ENCODE results near the gene SIM2.

SIM2 gene

DNA sequence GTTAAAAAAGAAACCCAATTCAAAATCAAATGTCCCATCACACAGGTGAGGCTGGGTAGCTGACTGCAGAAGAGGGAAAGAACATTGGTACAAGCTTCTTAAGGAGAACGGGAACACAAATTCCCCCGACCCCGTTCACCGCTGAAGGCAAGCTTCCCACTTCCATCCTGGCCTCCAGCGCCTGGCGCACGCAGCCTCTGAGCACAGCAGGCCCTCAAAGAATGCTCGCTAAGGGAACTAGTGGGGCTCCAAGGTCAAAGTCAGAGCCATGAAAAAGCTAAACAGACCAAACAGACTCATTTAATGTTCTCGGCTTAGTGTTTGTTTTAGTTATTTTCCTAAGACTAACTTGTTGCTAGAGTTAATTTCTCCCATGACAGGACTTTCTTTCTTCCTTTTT, 63.7 kb downstream of the SIM2 start:
- DNase-seq (ENCODE audit: low read depth in 1 of 2, low spot score in 1 of 2): no peak

DNA sequence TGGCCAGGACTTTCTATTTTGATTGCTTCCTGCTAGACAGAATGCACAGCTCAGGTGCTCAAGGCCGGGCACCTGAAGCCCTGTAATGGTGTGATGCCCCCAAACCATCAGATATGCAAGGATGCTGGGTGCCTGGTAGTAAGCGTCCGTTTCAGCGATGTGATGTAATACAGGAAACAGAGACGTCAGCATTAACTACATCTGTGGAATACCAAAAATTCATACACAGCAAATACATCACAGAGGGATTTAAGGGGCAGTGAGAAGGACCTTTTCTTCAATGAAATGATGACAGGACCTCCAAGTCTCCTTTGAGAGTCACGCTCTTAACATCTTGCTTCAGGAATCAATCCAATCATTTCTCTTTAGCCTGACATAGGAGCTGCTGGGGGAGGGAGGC, 64.4 kb downstream of the SIM2 start:
- DNase-seq (ENCODE audit: low read depth in 1 of 2, low spot score in 1 of 2): no peak

DNA sequence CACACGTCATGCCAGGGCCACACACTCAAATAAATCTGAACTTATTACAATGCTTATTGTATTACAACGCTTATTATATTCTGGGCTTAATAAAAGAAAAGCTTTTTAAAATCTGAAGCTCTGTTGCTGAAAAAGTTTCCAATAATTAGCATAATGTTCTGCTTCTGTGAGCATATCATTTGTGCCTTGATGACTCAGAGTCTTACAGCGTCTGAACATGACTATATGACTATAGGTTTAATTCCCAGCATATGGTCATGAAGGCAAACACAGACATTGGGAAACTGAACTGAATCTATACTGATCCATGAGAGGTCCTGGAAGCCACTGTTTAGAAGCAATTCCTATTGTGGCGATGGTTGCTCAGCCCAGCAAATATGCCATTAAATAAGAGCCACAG, 66.3 kb downstream of the SIM2 start:
- DNase-seq (ENCODE audit: low read depth in 1 of 2, low spot score in 1 of 2): no peak

DNA sequence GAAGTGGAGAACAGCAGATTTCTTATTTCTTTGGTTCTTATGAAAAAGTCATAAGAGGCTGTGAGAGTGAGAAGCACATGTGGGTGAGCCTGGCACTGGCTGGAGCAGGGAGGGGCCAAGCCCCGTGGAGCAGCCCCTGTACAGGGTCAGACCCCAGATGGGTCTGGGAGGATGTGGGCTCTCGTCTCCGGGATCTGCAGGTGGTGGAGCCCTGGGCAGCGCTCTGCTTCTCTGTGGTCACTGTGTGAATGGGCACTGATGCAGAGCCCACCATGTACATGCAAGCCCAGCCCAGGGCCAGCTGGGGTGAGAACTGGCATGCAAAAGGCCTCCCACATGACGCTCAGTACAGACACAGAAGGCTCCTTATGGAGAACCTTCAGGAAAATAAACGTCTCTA, 67.6 kb downstream of the SIM2 start:
- DNase-seq (ENCODE audit: low read depth in 1 of 2, low spot score in 1 of 2): no peak

DNA sequence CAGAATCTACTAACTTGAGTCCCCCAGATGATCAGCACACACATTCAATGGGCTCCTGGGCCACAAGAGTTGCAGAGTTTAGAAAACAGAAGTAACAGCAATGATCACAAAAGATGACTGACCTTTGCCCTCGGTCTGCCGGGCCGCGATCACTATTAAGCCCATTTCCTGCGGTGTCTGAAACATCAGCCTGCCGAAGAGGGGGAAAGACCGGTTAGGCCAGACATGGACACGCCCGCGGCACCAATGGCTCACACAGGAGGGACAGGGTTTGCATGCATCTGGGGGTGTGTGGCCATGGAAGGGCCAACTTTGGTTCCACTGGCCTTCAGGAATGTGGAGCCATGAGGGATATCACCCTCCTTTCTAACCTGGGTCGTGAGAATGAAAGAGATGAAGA, 68.2 kb downstream of the SIM2 start:
- DNase-seq (ENCODE audit: low read depth in 1 of 2, low spot score in 1 of 2): no peak

DNA sequence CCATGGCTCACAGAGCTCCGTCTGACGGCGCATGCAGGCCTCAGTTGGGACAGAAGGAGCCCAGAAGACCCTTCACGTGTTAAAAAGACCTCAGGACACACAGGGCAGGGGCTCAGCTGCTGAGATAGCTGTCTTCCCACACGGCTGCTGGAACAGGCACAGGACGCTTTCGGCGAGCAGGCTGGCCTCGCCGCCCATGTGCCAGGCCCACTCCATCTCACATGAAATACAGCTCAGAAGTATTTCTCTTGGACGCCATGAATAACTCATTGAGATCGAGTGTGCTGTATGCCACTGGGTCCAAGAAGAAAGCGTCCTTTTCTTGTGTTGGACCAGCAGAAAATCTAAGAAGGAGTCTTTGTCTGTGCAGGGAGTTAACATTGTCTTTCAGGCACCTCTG, 69.6 kb downstream of the SIM2 start:
- DNase-seq (ENCODE audit: low read depth in 1 of 2, low spot score in 1 of 2): no peak

DNA sequence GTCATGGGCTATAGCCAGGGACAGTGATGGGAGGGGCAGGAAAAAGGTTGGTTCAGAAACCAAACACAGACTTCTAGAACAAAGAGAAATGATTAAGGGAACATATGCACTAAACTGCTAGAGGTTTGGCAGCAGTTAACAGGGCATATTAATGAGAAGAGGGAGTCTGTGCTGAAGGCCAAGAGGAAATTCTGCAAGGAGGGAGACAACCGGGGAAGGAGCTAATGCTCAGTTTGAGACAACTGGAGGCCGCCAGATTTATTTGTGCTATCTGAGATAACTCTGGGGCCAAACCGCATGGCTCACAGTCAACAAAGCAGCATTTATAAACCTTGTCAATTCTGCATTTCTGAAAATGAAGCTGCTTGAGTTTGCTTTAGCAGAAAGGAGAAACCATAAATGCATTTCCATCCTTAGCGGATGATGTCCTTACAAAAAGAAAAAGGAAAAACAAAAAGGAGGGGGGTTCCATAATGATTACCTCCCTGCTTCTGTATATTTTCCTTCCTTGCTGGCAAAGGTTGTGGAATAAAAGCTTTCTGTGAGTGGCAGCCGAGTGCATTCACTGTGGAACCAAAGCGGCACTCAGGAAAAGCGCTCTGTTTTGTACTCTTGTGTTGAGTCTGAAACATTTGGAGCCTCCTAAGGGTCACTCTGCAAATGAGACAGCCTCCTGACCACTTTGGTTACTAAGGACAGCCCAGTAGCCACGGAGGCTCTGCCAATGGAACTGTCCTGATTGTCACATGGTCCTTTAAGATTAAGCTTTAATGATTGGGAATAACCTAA, 70.3 kb downstream of the SIM2 start:
- DNase-seq (ENCODE audit: low read depth in 1 of 2, low spot score in 1 of 2): no peak

DNA sequence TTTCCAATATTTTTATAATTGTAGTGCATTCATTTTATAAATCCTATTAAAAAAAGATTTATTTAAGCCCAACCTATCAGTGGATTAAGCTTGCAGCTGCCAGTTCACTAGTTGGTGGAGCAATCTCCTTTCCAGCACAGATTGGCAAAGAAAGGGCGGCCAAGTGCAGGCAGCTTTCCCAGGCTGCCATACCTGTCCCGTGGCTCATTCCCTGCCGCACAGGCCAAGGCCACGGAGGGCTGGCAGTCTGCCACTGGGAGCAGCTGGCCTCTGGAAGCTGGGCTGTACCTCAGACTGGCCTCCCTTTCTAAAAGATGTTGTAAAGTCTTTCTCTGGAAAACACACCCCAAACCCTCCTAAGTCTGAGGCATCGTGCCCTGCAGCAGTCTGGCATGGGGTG, 74.2 kb downstream of the SIM2 start:
- no peak for DNase-seq (ENCODE audit: low read depth in 1 of 2, low spot score in 1 of 2)

DNA sequence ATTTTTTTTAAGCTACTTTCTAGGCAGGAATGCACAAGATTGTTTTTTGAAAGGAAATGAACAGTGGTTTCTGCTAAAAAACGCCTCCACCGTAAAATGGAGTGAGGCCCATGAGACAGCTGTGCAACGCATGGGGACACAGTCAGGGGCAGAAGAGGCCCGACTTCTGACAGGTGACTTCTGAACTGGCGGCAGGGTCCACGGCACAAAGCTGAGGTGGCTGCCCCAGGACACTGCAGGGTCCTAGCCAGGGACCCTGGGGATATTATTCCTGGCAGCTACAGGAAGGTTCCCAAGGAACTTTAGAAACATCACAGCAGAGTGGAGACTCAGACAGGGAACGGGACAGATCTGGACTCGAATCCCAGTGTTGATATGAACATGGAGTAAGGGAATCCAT, 75.1 kb downstream of the SIM2 start:
- no peak for DNase-seq (ENCODE audit: low read depth in 1 of 2, low spot score in 1 of 2)

DNA sequence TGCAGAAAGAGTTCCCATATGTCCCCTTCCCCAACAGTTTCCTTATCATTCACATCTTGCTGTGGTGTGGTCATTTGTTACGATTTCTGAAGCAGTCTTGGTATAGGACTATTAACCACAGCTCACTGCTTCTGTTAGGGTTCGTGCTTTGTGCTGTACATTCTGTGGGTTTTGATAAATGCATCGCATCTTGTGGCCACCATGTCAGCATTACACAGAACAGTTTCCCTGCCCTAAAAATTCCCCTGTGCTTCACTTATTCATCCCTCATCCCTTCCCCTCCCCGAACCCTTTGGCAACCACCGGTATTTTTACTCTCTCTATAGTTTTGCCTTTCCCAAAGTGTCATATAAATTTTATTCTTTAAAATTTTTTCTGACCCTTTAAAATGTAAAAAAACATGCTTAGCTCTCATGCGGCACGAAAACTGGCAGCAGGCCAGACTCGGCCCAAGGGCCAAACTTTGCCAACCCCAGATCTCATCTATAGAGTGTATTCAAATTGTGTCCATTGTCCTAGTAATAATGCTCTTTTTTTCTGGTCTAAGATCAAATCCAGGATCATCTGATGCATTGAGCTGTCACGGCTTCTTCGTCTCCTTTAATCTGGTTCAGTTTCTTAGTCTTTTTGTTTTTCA, 78.2 kb downstream of the SIM2 start:
- no peak for DNase-seq (ENCODE audit: low read depth in 1 of 2, low spot score in 1 of 2)

DNA sequence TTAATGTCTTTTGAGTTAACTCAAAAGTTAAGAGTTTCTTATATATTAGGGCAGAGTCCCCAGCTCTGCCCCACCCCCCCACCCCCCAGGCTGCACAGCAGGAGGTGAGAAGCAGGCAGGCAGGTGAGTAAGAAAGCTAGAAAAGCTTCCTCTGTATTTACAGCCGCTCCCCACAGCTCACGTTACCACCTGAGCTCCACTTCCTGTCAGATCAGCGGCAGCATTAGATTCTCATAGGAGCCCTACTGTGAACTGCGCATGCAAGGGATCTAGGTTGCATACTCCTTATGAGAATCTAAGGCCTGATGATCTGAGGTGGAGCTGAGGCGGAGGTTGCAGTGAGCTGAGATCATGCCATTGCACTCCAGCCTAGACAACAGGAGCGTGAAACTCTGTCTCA, 81.9 kb downstream of the SIM2 start:
- no peak for DNase-seq (ENCODE audit: low read depth in 1 of 2, low spot score in 1 of 2)

DNA sequence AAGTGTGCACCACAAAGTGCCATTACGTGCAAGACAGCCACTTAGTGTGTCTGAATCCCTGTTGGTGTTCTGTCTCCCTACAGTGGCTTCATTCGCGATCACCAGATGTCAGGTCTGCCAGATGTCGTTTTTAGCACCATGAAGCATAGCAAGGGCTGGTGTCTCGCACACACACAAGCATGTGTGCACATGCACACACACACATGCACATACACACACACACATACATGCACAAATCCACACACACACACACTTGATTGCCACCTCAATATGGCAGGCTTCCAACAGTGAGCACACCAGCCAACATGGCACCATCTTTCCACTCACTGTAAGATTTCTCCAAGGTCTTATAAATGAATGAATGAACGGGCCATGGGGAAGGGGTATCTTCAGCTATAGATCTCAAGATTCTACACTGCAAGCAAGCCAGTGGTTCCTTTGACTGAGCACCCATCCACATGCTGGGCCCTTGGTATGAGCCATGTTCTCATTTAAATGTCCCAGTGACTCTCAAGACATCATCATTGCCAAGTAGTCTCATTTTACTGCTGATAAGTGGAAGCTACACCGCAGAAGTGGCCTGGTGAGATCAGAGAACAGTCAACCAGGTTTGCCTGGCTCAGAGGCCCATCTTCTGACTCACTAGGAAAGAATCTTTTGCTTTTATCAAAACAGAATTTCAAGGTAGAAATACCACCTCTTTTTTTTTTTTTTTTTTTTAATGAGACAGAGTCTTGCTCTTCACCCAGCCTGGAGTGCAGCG, 84.9 kb downstream of the SIM2 start:
- no peak for DNase-seq (ENCODE audit: low read depth in 1 of 2, low spot score in 1 of 2)

DNA sequence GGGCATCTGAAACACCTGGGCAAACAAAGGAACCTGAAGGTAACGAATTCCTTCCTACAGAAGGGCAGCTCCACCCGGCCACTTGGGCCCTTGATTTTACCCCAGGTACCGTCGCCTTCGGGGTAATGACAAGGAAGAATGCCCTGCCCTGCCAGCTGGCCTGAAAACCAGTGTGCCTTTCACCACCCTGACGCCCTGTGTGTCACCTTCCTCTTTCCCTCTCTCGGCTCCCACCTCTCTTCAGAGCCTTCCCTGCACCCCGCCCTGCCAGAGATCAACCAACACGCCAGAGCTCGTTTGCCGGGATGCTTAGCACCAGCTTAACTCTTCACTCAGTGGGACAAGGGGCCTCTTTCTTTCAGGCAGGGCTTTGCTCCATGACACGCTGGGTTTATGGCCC, 86.0 kb downstream of the SIM2 start:
- DNase-seq (ENCODE audit: low read depth in 1 of 2, low spot score in 1 of 2): no peak

DNA sequence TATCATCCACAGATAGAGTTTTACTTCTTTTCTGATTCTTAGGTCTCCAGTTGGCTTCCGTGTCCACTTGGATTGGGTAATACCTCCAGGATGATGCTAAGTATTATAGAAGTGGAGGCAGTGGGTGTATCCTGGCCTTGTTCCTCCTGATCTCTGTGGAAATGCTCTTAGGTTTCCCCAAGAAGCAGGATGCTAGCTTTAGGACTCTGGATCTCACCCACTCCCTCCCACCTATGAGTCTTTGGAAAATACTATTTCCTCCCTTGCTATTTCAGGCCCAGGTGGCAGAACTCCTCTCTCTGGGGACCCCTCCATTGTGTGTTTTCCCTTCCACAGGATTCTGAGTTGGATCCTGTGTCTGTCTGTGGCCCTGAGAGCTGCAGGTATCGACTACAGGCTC, 86.7 kb downstream of the SIM2 start:
- DNase-seq (ENCODE audit: low read depth in 1 of 2, low spot score in 1 of 2): no peak

DNA sequence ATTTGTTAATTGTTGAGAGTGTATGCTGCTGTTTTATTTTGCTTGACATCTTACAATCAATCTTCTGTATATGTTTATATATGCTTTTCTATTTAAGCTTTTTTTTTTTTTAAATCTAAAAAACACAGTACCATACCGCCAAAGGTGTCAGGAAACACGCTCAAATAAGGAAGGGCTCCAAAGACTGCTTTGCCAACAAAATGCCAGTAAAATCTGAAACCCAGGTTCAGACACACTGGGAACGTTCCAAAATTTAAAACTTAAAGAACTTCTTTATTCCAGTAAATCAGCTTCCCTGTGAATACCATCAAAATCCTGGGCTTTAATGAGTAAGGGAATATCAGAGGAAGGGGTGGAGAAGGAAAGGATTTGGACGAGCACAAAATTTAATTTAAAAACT, 87.3 kb downstream of the SIM2 start:
- DNase-seq (ENCODE audit: low read depth in 1 of 2, low spot score in 1 of 2): no peak

DNA sequence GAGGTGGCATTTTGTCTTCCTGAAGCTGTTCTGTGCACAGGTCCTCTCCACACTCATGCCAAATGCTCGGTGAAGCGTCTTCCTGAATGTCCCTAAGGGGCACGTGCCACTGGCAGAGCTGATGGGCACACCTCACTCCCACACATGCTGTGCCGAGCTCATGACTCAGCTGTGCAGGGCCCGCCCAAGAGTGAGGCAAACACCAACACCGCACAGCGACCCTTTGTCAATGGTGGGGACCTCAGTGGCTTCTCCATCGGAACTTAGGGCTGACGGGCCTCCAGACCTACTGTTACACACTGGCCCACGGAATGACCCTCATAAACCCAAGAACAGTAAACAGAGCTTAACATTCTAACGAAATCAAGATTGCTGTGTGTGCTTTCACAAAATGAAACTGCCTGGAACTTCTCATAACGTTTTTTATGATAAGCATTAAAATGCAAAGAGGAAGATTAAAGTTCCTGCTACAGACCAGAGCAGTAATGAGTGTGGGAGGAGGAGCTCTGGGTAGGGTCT, 89.3 kb downstream of the SIM2 start:
- no peak for DNase-seq (ENCODE audit: low read depth in 1 of 2, low spot score in 1 of 2)

DNA sequence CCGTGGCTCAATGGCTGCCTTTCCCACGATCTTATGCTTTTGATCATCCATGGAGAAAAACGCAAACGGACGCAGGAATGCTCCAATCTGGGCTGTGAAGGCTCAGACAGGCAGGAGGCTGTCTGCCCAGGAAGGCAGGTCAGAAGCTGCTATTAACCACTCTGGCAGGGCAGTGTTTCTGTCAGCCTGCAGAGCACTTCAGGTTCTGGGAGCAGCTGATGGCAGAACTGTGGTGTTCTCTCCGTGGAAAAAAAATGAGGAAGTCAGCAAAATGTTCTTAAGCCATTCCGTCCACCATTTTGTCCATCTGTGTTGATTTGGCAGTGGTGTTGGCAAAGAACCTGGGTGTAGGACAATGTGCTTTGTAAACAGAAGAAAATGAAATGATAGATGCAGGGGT, 91.7 kb downstream of the SIM2 start:
- no peak for DNase-seq (ENCODE audit: low read depth in 1 of 2, low spot score in 1 of 2)

DNA sequence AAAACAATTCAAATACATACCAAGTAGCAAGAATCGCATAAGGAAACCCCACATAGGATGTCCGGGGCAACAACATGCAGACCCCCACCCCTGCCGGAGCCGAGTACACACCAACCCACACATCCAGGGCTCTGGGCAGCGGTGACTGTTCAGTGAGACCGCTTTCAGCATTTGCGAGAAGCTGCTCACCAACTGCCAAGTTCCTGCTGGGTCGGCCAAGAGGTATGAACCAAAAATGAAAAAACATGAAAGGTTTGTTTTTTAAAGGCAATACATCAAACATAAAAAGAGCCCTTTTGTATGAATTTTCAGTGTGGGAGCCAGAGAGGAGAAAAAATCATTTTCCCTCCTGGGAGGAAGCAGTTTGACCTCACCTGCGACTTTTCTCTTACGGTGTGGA, 92.3 kb downstream of the SIM2 start:
- DNase-seq (ENCODE audit: low read depth in 1 of 2, low spot score in 1 of 2): no peak

DNA sequence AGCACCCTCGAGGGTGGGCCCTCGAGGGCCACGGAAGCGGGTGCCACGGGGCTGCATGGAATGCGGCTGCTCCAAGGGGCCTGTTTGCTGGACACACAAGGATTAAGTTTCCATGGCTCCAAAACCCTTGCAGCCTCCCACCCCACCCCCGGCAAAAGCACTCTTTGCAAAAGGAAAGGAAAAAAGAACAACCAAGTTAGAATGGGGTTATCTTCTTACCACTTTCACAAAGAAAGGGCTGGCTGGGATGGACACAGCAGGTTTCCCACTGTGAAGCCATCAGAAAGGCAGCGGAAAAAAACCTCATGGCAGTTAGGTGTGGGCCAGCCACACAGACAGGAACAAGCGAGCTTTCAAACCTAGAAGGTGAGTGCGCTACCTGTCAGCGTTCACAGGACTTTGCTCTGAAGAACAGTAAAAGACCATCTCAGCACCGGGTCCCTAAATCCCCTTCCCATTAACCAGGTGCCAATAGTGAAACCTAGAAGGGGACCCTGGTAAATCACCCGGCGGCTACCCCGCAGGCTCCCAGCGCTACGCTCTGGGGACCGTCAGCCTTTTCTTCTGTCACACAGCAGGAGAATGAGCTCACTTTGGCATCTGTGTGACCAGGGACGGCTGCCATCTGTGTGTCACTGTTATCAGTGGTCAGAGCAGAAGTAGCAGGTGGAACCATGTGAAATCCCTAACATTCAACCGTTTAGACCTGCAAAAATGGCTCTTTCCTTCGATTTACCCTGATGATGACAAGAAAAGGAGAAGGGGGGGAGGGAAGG, 93.0 kb downstream of the SIM2 start:
- DNase-seq (ENCODE audit: low read depth in 1 of 2, low spot score in 1 of 2): no peak

DNA sequence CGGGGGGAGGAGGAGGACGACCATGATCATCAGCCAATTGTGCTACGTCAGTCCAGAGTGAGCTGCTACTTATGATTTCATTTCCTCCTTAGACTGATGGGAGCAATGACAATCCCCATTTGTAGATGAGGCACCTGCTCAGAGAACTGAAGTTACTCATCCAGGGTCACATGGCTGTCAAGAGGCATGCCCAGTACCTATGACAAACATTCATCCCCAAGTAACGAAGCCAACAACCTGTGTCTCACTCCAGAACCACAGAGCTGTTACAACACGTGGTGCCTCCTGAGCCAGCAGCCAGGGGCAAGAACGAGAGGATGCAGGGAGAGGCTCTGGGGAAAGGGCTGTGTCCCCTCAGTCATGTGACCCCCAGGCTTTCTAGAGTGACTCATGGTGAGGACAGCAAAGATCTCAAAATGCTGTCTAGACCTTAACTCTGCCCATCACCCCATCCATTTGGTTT, 93.6 kb downstream of the SIM2 start:
- no peak for DNase-seq (ENCODE audit: low read depth in 1 of 2, low spot score in 1 of 2)

DNA sequence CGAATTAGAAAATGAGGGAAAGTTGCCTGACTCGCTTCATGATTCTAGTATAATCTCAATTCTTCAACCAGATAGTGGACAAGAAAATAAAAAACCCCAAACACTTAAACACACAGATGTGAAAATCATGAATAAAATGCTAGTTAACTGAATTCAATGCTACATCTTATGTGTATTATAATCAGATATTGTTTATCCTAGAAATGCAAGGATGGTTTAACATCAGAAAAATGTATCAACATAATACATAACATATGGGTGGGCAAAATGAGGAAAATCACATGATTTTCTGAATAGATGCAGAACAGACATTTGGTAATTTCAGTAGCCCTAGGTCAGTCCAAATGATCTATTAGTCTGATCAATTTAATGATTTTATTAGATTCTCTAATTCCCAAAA, 97.2 kb downstream of the SIM2 start:
- no peak for DNase-seq (ENCODE audit: low read depth in 1 of 2, low spot score in 1 of 2)

Data from stimulated activated CD4-positive, alpha-beta T cell treated with anti-CD3 and anti-CD28 coated beads, Interleukin-15, amount 100 ng/mL, for 1 hour (primary cell).